Stimulated activated naive CD4-positive, alpha-beta T cell treated with Interleukin-2 at 50 U/mL for 16 hours (primary cell): Measurements from ENCODE around the gene CYP24A1.

ENCODE experiments used
- DNase-seq: peaks from one replicate; lab custom pipeline; 2025; lab: John Stamatoyannopoulos, UW

The CYP24A1 gene

DNA sequence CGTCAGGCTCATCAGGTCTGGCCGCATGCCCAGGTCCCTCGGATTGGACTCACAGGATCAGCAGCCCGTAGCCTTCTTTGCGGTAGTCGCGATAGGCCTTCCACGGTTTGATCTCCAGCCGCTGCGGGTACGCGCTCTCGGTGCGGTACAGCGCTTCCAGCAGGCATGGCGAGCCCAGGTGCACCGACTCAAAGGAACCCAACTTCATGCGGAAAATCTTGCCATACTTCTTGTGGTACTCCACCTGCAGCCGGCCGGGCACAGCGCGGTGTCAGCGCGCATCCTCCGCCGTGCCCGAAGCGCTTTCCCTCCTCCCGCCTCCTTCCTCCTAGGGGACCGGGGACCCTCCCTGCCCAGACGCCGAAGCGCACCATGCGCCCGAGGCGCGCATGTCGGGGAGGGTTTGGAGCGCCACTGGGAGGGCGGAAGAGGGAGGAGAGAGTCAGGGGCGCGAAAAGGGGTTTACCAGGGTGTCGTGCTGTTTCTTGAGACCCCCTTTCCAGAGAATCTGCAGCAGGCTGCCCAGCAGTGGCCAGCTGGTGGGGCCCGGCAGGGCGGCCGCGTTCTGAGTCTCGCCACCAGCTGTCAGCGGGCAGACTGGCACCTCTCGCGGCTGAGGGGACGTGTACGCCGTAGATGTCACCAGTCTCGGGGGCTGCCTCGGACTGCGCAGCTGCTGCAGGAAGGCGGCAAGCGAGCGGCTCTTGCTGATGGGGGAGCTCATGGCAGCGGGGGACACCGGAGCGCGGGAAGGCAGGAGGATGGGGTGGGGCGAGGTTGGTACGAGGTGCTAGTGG lies 732 bp downstream of the CYP24A1 start:
- no peak for DNase-seq

DNA sequence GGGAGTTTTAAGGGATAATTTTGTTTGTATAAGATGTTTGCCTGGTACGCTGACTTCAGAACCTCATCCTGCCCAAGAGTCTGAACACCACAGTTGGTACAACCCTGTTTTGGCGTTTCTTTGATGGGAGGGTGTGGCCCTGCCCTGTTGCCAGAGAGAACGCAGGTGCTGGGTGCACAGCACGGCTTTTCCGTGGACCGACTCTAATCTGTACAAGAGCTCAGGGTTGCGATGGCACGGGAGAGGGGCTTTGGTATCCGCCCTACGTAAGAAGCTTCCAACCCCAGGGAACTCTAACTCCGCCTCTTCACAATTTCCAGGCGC lies 1.3 kb downstream of the CYP24A1 start:
- no peak for DNase-seq

DNA sequence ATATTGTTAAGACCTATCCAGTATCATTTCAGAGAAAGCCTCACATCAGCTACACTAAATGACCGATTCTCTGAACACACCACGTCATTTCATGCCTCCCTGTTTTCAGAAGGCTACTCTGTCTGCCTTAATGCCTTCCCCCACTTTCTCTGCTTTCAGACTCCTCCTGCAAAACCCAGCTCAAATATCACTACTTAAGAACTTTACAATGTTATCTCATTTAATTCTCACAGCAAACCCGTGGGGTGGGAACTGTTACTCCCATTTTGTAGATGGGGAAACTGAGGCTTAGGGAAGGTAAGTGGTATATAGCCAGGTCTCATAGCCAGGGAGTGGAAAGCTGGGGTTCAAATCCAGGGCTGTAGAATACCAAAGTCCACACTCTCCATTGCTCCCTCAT lies 2.8 kb downstream of the CYP24A1 start:
- DNase-seq, result no peak

DNA sequence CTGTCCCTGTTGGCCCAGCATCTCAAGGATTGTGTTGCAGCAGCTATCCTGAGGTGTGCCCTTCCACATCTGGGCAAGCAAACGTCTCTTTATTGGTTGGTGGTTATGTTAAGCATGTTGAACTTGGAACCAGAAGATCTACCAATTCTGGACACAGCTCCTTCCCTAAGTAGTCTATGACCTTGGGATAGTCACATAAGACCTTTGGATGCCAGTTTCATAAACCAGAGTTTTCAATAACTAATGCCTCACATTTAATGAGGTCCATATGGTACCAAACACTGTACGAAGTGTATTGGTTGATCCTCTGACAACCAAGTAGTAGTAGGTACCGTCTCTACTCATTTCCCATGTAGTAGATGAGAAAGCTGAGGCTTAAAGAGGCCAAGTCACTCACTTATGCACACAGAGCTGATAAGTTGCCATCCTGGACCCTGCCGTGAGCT lies 3.7 kb downstream of the CYP24A1 start:
- no peak for DNase-seq

DNA sequence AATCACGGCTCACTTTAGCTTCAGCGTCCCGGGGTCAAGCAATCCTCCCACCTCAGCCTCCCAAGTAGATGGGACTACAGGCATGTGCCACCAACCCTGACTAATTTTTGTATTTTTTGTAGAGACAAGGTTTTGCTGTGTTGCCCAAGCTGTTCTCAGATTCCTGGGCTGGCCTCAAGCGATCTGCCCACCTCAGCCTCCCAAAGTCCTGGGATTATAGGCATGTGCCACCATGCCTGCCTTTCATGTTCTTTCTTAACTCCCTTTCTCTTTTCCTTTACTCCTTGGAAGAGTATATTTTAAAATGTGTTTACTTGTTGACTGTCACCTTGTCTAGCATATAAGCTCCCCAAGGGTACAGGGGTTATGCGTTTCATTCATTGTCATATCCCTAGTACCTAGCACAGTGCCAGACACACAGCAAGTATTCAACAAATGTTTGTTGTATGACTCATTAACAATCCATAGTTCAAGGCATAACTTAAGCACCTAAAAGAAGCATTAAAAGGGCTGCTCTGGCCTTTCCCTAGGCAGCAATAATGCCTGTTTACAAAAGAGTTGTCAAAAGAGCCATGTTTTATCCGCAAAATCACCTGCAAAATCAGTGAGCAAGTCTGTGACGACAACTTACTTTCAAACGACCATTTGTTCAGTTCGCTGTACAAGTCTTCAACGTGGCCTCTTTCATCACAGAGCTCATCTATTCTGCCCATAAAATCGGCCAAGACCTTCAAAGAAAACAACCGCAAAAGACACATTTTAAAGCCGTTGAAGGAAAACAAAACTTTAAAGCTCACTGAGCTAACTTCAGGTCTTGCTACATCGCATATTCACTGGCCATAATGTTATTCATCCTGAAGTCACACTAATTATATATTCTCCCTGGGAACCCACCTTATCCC lies 4.6 kb downstream of the CYP24A1 start:
- no peak for DNase-seq

DNA sequence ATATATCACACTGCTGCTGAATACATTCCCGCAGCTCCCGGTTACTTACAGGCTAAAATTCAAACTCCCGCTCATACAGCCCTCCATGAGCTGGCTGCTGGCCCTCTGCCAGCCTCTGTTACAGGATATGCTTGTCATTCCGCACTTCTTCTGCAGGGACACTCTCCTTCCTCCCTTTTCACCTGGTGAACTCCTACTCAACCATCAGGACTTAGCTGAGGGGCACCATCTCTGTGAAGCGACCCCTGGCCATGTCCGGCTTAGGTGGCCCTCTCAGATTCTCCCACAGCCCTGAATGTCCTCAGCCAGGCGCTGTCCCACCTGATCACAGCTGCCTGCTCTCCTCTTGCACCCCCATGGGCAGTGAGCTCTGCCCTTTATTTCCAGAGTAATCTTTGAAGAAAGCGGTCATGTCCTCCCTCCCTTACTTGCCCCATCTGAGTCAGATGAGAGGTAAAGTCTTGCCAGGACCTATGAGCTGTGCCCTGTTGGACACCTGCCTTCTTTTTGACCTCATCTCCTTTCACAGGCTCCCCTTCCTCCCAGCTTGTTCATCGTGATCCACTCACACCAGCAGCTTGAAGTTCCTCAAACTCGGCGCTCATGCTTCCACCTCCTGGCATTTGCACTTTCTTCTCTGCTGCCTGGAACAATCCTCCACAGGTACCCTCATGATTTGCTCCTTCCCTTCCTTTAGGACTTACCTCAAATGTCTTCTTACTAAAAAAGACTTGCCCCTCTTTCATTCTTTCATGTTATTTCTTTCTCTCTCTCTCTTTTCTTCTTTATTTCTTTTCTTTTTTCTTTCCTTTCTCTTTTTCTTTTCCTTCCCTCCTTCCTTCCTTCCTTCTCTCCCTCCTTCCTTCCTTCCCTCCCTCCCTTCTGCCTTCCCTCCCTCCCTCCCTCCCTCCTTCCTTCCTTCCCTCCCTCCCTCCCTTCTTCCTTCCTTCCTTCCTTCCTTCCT lies 5.6 kb downstream of the CYP24A1 start:
- DNase-seq, result no peak

DNA sequence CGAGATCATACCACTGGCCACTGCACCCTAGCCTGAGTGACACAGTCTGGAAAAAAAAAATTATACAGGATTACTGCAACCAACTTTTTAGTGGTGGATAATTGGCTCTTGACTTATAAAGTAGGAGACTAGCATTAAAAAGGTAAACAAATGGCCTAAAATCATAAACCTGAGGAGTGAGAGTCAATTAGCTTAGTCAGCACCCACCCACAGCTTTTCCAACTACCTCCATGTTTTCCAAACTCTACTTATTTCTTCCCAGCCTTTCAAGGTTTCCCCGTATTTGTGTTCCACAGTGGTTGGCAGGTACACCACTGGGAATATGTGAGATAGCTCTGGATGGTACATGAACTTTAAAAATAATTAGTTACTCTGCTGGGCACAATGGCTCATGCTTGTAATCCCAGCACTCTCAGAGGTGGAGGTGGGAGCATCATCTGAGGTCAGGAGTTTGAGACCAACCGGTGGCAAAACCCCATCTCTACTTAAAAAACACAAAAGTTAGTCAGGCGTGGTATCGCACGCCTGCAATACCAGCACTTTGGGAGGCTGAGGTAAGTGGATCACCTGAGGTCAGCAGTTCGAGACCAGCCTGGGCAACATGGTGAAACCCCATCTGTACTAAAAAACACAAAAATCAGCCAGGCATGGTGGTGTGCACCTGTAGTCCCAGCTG lies 6.7 kb downstream of the CYP24A1 start:
- DNase-seq, result no peak

DNA sequence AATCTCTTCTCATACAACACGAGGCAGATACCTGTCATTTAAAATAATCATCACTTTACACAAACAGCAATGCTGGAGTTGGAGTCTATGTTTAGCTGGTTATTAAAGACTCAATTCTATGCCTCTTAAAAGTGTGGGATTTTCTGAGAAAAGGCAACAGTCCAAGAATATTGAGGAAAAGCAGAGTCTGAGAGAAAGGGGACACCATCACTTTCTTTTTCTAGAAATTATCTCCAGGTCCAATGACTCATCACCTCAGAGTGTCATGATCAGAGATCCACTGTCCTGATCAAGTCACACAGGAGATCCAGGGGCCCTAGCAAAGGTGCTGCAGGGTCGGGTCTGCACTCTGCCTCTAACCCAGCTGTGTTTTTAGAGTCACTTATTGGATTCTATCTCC lies 8.0 kb downstream of the CYP24A1 start:
- no peak for DNase-seq

DNA sequence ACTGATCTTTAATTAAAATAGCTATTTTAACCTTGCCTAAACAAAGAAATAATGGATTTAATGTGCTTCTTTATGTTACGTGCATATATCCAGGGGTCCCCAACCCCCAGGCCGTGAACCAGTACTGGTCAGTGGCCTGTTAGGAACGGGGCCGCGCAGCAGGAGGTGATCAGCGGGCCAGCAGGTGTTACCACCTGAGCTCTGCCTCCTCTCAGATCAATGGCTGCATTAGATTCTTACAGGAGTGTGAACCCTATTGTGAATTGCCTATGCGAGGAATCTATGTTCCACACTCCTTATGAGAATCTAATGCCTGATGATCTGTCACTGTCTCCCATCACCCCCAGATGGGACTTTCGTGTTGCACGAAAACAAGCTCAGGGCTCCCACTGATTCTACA lies 8.8 kb downstream of the CYP24A1 start:
- no peak for DNase-seq

DNA sequence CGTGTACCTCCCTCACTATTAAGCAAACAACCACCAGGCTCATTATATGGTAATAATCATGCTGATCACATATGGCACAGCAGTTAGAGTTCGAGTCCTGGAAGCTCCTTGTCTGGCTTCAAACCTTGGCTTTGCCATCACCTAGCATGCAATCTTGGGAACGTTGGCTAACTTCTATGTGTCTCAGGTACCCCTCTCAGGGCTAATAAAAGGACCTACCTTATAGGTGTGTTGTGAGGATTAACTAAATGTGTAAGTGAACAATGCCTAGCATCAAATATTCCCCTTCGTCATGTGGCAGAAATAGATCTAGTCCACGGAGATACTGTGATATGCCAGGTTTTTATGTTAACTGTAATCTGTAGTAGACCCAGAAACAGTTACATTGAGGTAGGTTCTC lies 10.4 kb downstream of the CYP24A1 start:
- DNase-seq, result no peak

DNA sequence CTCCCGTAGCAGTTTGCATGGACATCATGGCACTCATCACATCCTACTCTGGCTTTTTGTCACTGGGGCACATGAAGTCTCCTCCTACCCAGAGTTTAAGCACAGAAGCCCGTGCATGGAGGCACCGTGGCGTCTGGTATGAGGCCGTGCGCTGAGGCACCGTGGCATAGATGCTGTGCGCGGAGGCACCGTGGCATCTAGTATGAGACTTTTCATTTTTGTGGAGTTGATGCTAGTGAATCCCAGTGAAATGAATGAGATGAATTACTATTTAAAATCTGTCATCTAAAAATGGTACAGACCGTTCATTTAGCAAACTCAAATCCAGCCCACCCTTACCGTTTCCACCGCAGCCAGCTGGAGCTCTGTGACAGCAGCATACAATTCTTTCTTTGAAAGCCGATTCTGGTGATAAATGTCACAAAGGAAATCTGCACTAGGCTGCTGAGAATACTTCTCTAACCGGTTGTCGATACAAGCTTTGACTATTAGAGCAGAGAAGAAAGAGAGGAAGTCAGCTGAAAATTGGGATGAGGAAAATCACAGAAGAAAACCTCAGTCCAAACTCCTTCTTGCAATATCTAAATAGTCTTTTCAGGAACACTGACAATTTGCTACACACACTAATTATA lies 11.3 kb downstream of the CYP24A1 start:
- no peak for DNase-seq

DNA sequence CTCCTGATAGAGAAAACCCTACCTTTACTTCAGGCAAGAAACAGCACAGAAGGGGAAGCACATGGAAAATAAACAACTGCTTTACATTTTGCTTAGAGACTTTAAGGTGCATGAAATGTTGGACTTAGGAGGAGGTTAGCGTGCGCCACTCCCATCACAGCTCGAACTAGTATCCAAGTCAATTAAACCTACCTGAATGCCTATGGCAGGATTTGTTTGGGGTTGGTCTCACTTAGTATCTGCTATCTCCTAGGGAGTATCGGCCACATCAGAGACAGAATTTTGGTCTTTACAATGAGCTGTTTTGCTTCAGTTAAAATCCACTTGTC lies 12.0 kb downstream of the CYP24A1 start:
- DNase-seq, result no peak

DNA sequence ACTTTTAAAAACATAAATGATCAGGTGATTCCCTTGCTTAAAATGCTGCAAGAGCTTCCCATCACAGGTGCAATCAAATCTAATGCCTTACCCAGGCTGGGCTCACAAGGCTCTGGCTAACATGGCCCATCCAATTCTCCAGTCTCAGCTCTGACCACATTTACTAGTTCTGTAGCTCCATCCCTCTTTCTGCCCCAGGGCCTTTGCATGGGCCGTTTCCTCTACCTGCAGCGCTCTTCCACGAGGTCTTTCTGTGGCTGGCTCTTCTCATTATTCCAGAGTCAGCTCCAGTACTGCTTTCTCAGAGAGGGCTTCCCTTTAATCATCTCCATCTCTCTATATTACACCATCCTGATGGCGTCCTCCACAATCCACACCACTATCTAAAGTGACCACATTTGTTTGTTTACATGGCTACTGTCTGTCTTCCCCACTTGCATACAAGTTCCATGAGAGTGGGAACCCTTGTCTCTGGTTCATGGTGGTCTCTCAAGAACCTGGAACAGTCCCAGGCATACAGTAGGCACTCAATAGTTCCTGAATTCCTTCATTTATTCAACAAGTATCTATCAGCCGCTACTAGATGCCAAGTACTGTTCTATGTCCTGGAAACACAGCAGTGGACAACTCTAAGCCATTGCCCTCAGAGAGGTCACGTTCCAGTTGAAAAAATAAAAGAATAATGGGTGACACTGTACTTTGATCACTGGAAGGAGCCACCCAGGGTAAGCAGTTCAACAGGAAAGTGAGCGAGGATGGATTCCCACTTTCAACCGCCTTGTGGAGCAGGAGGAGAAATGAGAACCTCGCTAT lies 12.6 kb downstream of the CYP24A1 start:
- no peak for DNase-seq

DNA sequence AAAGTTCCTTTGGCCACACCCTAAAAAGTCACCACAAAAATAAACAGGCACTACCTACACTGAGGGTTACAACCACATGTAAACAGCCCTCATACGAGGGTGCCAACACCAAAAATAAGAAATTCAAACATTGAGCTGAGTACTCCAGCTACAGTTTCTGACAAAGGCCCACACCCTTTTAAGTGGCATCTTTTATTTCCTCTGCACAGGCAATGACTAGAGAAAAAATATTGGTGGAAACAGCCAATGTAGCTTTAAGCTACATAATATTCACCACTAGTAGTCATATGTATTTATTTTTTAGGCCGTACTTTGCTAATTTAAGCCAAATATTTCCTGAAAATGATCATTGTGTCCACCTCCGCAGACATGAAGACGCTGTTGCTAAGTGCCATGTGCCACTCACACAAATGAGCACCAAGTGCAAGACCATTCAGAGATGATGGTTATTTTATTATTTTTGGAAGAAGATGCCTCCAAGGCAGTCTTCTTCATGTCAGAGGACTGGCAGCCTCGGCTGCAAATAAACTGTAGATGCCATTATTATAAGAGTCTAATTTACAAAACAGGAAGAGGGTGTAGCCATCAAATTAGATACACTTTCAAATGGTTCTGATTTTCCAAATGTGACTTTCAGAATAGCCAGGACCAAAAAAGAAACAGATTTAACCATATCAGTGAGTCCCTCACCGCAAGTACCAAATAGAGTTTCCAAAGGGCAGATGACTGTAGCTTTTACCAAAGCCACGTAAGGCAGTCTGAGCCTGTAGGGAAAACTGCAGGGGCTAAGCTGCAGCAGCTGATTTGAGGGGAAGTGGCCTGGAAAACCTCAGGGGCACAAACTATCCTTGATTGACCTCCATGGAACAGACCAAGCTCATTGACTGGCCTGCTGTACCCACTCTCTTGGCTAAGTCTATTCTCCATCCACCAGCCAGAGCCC lies 13.4 kb downstream of the CYP24A1 start:
- DNase-seq, result no peak

DNA sequence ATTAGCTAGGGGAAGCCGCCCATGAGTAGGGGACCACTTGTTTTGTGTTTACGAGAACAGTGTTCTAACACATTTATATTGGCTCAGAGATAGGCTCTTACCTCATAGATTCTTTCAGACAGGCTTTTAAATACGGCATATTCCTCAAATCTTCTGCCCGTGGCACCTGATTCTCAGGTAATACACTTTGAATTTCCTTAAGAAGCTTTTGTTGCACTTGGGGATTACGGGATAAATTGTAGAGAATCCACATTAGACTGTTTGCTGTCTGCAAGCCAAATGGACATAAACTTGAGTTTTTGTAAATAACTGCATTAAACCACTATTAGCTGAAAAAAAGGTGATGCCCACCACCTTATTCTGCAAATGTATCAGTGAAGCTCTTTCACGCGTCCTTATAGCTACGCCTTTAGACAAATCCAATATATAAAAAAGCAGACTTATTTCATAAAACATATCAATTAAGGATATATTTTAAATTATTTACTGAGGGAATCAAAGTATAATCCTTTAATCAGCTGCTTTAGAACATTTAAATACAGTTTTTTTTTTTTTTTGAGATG lies 14.8 kb downstream of the CYP24A1 start:
- DNase-seq, result no peak

DNA sequence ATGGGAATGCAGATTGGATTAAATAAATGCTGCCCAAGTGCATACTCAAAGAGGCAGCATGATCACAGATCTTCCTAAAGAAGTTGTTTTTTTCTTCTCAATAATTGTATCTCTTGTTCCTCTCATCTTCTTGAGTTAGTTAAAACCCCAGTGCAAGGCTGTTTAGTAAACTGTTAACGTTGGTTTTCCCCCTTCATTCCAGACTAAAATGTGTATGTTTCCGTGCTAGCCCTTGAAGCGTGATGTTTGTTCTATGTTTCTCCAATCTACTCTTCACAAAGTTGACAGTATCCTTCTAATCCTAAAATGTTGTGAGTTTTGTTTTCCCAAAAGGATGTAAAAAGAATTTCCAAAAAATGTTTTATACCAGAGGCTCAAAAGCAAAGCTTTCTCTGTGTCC lies 15.6 kb downstream of the CYP24A1 start:
- no peak for DNase-seq

DNA sequence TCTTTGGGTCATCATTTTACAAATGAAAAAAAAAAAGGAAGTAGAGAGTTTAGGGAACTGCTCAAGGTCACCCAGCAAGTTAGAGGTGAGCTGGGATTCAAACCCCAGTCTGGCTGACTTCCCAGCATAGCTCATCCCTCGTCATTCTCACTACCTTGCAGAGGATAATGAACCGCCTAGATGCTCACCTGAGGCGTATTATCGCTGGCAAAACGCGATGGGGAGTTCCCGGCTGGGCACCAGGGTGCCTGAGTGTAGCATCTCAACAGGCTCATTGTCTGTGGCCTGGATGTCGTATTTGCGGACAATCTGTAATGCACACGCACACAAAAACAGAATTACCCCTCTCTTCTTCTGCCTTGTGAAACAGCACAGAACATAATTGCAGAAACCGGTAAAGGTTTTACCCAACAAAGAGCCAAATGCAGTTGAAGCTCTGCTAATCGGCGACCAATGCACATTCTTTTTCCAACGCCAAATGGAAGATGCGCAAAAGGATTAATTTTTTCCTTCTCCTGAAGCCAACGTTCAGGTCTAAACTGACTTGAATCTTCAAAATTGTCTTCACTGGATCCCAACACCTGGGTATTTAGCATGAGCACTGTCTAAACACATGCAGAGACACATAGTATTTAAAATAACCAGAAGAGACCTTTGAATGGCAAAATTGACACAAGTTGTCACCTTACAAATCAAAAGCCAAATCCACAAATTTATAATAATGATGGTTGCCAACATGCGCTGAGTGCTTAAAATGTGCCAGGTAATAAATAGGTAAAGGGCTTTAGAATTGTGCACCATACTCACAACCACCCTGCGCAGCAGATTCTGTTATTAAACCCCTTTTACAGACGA lies 16.6 kb downstream of the CYP24A1 start:
- no peak for DNase-seq

DNA sequence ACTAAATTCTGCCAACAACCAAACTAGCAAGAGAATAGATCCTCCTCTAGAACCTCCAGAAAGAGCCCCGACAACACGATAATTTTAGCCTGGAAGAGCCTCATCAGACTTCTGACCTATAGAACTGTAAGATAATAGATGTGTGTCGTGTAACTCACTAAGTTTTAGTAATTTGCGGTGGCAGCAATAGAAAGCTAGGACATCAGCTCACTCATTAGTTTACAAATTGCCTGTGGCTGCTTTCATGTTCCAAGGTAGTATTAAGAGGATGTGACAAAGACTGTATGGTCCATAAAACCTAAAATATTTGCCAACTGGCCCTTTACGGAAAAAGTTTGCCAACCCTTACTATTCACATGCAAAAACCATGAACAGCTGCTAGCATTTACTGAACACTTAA lies 17.3 kb downstream of the CYP24A1 start:
- DNase-seq, result no peak
